DMS53 treated with DMSO at 0.1 percent for 48 hours (cell line): ENCODE data around the gene HPGD.

Source experiments
- DNase-seq: peaks from one replicate; lab custom pipeline; 2025; ENCODE audit not compliant: unreplicated experiment; lab: John Stamatoyannopoulos, UW

Gene HPGD

GRCh38 chr4:174522183-174523024 lies at the start of gene HPGD:
TSS of gene HPGD (minus strand) at chr4:174522488. CDS start at chr4:174522451, 37 bp downstream.
- DNase-seq: peak; percentile 48

DNA sequence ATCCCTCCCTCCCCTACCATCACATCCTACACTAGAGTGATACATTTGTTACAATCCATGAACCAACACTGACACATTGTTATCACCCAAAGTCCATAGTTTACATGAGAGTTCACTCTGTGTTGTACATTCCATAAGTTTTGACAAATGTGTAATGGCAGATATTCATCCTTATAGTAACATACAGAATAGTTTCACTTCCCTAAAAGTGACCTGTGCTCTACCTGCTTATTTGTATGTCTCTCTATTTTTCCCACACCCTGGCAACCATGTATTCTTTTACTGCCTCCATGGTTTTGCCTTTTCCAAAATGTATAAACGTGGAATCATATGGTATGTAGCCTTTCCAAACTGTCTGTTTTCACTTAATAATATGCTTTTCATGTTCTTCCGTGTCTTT lies 42.2 kb upstream of the HPGD start:
- DNase-seq: no peak

DNA sequence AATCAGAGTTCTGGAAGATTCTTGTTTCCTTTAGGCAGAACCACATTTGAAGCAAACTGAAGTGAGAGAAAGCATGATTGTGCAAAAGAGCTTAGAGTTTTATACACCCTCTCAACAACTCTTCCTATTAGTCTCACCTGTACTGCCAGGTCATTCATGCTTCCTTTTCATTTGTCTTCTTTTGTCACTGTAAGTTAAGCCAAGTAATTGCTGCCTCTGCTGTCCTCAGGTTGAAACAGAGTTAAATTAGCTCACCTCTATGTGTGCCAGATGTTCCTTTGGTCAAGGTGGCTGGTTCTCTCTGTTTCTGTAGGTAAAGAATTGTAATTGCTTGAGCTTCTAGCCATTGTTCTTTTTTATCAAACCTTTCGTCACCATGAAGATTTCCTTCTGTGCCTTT lies 41.1 kb upstream of the HPGD start:
- no peak for DNase-seq

DNA sequence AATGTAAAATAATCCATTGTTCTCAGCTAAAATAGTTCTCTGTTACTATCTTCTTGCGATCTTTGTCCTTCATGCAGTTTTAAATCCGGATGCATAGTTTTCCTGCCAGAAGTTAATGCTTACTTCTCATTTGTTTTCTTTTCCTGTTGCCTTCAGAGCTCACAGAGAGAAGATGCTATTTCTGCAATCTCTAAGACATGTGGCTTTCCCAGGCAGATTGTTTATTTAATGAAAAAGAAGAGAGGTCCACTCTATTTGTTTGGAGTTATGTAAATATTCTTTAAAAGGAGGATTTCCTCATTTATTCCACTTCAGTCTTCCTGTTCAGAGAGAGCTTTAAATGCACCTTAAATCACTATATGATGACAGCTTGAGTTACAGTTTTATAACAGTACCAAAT lies 39.3 kb upstream of the HPGD start:
- peak; percentile 83 for DNase-seq

- DNase-seq: no peak
Observed at GRCh38 chr4:174559894-174560293, 37.6 kb upstream of the HPGD start.

DNA sequence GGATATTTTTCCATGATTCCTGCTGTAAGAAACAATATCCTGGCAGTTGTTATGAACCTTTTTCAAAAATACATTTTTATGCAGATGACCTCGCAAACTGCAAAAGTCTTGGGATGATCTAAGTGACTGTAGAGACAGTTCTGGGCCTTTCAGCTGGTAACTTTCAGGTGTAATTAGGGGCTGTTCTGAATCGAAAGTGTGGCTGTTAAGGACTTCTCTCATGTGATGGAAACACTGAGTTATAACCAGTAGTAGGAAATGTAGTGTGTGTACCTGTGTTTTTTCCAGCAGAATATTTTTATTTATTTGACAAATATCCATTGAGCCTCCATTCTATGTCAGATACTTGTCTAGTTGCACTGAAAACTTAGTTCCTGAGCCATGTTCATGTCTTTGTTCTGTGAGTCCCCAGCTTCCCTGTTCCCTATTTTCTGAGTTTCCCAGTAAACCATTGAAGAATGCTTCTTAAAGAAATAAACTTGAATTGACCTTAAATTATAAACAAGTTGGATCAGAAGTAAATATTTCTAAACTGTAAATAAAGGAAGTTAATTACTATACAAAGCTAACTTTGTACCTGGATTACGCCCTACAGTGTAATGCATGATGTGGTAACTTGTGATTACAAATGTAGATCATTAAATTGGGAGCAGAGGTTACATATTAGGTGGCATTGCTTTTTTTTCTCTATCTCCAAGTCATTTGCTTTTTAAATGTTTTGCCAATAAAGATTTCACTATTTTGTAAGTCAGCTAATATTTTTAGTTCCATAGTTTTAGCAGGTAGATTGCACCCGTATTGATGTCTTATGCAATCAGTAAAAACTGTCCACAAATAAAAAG lies 33.7 kb upstream of the HPGD start:
- DNase-seq: no peak

DNA sequence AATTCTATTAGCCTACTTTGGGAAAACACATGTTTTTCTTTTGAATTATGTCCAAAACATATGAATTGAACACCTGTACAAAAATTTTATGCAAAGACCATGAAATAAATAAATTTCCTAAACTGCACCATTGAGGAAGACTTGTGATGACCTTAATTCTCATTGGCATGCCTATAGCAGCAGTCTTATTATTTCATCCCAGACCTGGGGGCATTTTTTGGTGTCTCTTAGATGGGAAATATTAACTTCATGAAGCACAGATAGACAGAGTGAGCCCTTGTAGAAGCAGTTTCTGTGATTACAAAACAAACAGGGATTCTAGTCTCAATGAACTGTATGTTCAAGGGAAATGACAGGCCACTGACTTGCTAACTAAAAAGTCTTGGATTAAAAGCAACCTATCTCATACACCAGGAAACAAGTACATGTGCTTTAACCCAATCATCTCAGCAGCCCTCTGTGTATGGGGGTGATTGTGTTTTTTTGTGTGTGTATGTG lies 32.0 kb upstream of the HPGD start:
- DNase-seq: no peak

DNA sequence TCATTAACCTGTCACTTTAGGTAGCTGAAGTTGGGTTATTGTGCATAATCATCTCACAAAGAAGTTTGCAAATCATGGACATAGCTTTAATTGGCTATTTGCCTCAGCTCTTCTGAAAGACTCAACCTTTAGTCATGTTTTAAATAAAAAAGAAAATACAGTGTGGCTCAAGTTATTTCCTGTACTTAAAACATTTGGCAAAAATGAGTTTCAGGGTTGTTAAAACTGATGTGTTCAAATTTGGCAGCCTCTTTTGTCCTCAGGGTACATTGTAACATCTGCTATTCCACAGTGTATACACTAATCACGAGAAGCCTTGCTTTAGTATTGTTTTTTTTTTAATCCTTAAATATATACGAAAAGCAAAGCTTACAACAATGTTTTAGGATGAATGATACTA lies 31.5 kb upstream of the HPGD start:
- DNase-seq: no peak

DNA sequence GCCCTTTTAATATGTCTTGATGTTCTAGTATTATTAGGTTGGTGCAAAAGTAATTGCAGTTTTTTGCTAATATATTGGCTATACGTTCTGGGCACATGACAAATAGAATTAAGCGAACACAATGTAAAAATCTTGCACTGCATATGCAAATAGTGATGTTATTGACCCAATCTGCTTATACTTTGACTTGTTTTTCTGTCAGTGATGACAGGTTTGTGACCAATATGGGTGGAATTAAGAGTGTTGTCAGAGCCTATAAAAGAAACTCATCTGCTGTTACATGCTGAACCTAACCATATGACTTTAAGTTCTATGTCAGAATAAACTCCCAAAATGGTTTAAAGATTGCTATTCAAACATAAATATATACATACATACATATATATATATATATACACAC lies 30.7 kb upstream of the HPGD start:
- DNase-seq: no peak

GRCh38 chr4:174550541-174550940 lies 28.3 kb upstream of the HPGD start:
- DNase-seq: no peak

DNA sequence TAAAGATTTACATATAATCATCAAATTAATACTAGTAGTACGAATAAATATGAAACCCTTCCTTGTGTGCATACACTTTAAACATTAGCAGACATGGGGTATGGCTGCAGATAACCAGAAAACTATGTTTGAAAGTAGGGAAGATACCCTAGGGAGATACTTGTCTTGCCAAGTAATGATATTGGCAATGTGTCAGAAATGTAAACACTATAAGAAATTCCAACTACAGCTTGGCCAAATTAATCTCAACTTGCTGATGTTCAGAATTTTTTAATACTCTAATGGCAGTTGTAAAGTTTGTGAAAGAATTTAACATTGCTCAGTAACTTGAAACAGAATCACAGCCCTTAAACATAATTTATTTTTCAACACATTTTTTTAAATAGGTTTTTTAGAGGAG lies 27.4 kb upstream of the HPGD start:
- no peak for DNase-seq

DNA sequence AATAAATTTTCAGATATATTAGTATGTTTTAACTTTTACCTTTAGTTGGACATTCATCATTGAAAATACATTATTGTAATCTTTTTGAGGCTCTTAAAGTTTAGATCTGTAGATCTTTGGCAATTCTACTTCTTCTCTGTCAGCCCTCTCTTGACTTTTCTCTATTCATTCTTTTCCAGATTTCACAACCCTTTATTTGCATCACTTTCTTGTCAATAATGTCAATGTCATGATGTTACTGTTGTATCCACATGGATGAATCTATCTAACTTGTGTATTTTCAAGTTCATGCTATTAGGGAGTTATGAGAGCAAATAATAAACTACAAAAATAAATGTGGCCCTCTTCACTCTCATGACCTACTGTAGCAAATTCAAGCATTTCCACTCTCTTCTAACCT lies 23.0 kb upstream of the HPGD start:
- DNase-seq: no peak

- no peak for DNase-seq
Observed at GRCh38 chr4:174544496-174544895, 22.2 kb upstream of the HPGD start.

DNA sequence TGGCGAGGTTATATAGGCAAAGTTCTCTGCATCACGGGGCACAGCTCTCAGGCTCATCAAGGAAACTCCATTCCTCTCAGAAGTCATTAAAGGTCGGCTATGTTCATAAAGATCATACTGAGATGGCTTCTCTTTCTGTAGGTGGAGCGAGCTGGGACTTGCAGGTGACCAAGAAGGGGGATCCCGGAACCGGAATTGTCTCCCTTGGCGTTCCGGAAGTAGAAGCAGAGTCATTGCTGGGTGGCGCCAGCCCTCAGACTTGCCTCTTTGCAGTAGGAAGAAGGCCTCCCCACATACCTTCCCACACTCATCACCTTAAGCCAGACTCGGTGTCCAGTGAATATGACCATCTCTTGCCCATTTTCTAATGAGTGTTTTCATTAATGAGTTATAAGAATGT lies 17.9 kb upstream of the HPGD start:
- DNase-seq: no peak

DNA sequence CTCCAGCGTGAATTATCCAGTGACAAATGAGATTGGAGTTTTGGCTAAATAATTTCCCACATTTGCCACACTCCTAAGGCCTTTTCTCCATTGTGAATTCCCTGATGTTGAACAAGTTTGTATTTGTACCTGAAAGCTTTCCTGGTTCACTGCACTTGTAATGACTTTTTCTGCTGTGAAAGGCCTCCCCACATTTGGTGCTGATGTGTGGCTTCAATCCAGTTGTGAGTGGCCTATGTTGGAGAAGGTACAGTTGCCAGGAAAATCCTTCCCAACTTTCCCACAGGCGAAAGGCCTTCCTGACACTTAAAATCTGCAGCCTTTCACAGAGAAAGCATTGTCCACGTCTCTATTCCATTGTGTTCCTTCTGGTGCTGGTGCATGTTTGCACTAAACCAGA lies 17.3 kb upstream of the HPGD start:
- DNase-seq: no peak

DNA sequence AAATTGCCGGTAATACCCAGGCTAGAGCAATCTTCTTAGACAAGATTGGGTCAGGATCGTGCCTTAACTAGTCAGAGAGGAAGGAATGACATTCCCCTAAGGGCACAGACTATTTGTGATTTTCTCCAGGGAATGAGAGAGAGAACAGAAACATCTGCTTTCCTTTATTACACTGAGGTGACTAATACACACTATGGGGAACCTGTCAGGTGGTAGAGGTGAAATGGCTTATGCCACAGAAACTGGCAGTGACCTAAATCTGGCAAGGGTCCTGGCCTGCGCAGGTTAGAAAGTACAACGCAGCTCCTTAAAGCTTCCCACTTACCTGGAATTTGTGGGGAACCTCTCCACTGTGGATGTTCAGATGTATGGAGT lies 16.6 kb upstream of the HPGD start:
- peak; percentile 19 for DNase-seq

GRCh38 chr4:174538123-174538875 lies 16.0 kb upstream of the HPGD start:
- peak; percentile 60 for DNase-seq

DNA sequence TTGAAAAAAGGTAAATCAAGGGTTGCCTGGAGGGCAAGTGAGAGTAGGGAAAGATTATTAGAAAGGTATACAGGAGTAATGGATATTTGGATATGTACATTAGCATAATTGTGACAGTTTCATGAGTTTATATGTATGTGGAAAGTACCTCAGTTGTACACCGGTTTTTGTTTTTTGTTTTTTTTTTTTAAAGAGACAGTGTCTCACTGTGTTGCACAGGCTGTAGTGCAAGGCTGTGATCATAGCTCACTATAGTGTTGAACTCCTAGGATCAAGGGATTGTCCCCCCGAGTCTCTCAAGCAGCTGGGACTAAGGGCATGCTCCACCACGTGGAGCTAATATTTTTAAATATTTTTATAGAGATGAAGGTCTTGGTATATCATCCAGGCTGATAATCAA lies 15.3 kb upstream of the HPGD start:
- no peak for DNase-seq

DNA sequence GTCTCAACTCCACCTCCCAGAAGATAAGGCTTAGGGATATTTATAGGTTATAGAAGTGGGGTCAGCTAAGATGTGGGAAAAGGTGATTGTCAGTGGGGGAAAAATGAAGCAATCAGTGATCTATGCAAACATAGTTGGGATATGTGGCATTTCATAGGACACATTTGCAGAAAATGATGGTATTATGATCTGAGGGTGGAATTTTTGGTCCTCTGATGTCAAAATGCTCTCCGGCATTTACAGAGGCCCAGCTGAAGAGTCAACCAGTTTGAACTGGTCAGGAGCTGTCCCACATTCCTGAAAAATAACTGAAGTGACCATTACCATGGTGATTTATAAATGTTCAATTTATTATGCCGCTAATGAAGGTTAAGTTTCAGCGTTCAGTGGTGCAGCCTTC lies 12.2 kb upstream of the HPGD start:
- no peak for DNase-seq

- DNase-seq: no peak
Observed at GRCh38 chr4:174532445-174532844, 10.2 kb upstream of the HPGD start.

DNA sequence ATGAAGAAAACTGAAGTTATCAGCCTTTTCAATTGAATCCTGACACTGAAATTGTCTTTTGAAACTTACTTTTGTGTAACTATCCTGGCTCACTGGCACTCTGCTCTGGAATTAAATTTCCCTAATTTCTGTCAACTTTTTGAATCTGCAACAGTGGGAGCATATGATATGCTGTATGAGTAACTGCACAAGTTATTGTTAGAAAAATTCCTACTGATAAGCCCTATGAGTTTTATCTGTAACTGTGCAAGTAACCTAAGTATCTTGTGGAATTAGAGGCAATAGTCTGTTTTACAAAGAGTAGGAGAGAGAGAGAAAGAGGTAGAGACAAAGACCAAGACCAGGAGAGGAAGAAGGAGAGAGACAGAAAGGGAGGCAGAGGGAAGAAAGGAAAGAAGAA lies 9.2 kb upstream of the HPGD start:
- DNase-seq: no peak
